SK-N-SH (cell line): ENCODE results near the gene AFAP1L1.

Source experiments
- CHD2 ChIP-seq: fragments of 150-350 bp; IDR thresholded peaks from 2 replicates; pipeline ENCODE4 v1.6.1; 2018; ENCODE audit warnings: low read length; ENCODE audit not compliant: partially characterized antibody
- CTCF ChIP-seq: fragments of 200-600 bp; sonication (generic); IDR thresholded peaks from 2 replicates; pipeline ENCODE4 v1.6.1; 2017; ENCODE audit warnings: antibody characterized with exemption, mild to moderate bottlenecking, moderate library complexity
- ELF1 ChIP-seq: IDR thresholded peaks from 2 replicates; pipeline ENCODE4 v1.4.0; 2012
- EZH2phosphoT487 ChIP-seq: fragments of 200-600 bp; sonication (generic); IDR thresholded peaks from 2 replicates; pipeline ENCODE4 v1.6.1; 2017; ENCODE audit warnings: low read depth, mixed run types, mild to moderate bottlenecking, antibody characterized with exemption, moderate library complexity, borderline replicate concordance
- GABPA ChIP-seq: IDR thresholded peaks from 2 replicates; pipeline ENCODE4 v1.4.0; 2012; ENCODE audit warnings: low read depth, mild to moderate bottlenecking
- MAX ChIP-seq: IDR thresholded peaks from 2 replicates; pipeline ENCODE4 v1.4.0; 2012; ENCODE audit warnings: low read depth
- NFIC ChIP-seq: IDR thresholded peaks from 2 replicates; pipeline ENCODE4 v1.4.0; 2012; ENCODE audit warnings: borderline replicate concordance
- RAD21 ChIP-seq: IDR thresholded peaks from 2 replicates; pipeline ENCODE4 v1.6.1; 2012; ENCODE audit warnings: mild to moderate bottlenecking, low read length
- TCF12 ChIP-seq: IDR thresholded peaks from 2 replicates; pipeline ENCODE4 v1.4.0; 2012
- YY1 ChIP-seq: IDR thresholded peaks from 2 replicates; pipeline ENCODE4 v1.4.0; 2012; ENCODE audit warnings: low read depth, mild to moderate bottlenecking

GRCh38 chr5:149366169-149366729 lies 94.6 kb downstream of the AFAP1L1 start:
- TF ChIP-seq RAD21 (no peak), NFIC (no peak), CTCF (no peak), CHD2 (no peak), ELF1 (no peak), GABPA (no peak), TCF12 (no peak), EZH2phosphoT487 (no peak), MAX (no peak), YY1 (no peak)
